COR-L47 (cell line): Measurements from ENCODE around the gene ZNF385C.
"Not testable (repeated sequence)": the region's sequence is repeated elsewhere in the genome, so short reads cannot be mapped to it uniquely, and the experiment has no call there.

Source experiments
- DNase-seq: peaks from one replicate; lab custom pipeline; 2025; lab: John Stamatoyannopoulos, UW

The ZNF385C gene

GRCh38 chr17:42050393-42051012 lies 47.8 kb downstream of the ZNF385C start, which contains the start of gene C17orf113:
Gene C17orf113 (minus strand): TSS chr17:42050601. CDS start chr17:42043376, 7,225 bp downstream.
- peak; percentile 63 for DNase-seq

DNA sequence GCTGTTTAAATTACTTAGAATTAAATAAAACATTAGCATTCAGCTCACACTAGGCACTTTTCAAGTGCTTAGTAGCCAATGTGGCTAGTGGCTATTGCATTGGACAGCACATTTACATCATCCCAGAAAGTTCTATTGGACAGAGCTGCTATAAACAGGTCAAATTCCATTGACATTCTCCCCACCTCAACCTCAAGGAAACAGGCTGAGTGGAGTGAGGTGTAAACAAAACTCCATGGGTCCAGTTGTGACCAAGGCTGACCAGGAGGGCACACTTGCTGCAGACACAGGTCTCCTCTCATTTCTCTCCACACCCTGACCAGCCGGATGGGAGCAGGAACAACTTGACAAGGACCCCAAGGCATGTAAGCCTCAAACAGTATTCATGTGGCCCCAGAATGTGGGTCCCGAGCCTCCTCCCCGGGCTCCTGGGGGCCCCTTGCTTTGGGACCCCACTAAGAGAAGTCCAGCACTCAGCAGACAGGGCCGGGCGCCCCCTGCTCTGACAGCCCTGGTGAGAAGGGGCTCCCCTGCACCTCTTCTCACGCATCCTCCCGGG lies 48.4 kb downstream of the ZNF385C start:
- DNase-seq = no peak

DNA sequence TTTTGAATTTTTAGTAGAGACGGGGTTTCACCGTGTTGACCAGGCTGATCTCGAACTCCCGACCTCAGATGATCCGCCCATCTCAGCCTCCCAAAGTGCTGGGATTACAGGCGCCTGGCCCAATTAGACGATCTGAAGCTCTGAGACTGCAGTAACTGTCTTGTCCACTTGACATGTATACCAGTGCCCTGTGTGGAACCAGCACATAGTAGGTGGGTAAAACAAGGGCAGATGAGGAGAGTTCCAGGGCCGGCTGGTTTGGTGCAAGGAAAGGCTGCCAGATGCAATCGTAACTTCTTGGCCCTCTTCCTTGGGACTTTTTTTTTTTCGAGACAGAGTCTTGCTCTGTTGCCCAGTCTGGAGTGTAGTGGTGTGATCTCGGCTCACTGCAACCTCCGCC lies 50.9 kb downstream of the ZNF385C start:
- no peak for DNase-seq

- no peak for DNase-seq
Observed at GRCh38 chr17:42045719-42046118, 52.6 kb downstream of the ZNF385C start.

DNA sequence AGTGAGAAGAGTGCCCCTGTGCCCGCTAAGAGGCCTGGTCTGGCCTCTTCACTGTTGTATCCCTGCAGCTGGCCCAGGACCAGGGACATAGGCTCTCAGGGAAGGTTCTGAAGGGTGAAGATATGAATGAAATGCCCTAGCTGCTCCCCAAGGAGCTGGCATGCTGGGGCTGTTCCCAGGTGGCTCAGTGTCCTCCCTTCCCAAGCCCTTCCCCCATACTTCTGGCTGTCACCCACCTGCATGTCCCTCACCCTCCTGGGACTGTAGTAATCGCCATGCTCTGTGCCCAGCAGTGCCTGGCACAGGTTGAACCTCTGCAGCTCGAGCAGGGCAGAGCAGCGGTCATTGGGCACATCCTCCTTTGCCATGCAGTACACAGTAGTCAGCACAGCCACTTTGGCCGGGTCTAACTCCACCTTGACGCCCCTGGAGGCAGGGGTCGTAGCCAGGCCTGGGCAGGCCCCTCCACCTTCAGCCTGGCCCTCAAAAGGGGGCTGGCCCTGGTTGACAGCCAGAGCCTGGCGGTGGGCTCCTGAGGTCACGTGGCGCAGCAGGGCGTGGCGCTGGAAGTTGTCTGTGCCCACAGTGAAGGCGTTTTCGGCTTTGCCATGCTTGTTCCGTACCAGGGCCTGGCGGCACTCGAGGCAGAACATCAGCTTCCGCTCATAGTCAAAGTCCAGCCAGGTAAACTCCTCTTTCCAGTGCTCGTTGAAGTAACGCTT lies 55.5 kb downstream of the ZNF385C start:
- DNase-seq = no peak

- no peak for DNase-seq
Observed at GRCh38 chr17:42041619-42042018, 56.7 kb downstream of the ZNF385C start.

DNA sequence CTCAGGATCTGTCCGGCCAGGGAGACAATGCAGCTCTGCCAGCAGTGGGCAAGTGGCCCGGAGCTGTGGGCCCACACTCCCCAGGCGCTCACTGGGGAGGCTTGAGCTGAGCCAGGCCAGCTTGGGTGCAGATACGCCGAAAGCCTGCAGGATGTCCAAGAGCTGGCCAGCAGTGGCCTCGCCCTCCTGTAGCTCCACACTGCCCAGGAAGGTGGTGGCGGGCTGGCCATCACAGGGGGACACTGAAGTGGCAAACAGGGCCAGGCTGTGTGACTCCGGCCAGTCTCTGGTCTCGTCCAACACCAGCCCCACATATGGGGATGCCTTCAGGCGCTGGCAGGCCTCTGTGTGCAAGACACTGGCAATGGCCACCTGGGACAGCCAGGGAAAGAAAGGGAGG lies 57.5 kb downstream of the ZNF385C start:
- no peak for DNase-seq

DNA sequence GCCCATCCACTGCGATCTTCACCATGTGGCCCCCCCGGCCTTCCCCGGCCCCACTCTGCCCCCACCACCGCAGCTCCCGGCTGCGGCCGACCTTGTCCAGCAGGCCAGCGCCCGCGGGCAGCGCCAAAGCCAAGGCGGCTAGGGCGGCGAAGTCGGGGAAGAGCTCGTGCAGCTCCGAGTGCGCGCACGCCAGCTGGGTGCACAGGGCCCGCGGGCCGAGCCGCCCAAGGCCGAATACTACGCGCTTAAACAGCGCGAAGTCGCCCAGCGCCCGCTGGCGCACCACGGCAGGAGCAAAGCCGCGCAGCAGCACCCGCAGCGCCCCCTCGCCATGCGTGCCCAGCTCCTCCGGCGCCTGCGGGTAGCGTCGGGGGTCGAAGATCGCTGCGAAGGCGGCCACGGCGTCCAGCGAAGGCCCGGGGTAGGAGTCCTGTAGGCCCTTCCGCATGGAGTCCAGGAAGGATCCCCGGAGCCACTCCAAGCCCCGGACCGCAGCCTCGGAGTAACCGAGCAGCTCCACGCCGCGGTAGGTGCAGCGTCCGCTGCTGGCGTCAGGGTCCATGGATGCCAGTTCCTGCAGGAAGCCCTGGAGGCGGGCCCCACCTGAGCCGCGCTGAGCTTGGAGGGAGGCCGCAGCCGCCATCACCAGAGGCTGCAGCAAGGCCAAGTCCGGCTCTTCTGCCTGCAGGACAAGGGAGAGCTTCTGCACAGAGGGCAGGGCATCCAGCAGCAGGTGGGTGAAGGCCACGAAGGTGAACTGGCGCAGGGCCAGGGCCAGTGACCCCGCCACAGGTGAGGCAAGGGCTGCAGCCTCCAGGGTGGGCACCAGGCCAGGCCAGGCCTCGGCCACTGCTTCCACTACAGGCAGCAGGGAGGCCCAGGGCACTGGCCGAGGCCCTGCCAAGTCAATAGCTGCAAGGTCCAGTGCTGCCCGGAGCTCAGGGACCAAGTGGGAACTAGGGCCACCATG lies 58.2 kb downstream of the ZNF385C start:
- no peak for DNase-seq

- no peak for DNase-seq
Observed at GRCh38 chr17:42038221-42038973, 59.9 kb downstream of the ZNF385C start.

GRCh38 chr17:42034059-42034458 lies 64.2 kb downstream of the ZNF385C start:
- DNase-seq = no peak

- DNase-seq = no peak
Observed at GRCh38 chr17:42031584-42031983, 66.7 kb downstream of the ZNF385C start.

- no peak for DNase-seq
Observed at GRCh38 chr17:42028791-42029127, 69.5 kb downstream of the ZNF385C start.

- DNase-seq = no peak
Observed at GRCh38 chr17:42027961-42028790, 70.1 kb downstream of the ZNF385C start.

- DNase-seq = no peak
Observed at GRCh38 chr17:42027590-42027889, 70.7 kb downstream of the ZNF385C start.

DNA sequence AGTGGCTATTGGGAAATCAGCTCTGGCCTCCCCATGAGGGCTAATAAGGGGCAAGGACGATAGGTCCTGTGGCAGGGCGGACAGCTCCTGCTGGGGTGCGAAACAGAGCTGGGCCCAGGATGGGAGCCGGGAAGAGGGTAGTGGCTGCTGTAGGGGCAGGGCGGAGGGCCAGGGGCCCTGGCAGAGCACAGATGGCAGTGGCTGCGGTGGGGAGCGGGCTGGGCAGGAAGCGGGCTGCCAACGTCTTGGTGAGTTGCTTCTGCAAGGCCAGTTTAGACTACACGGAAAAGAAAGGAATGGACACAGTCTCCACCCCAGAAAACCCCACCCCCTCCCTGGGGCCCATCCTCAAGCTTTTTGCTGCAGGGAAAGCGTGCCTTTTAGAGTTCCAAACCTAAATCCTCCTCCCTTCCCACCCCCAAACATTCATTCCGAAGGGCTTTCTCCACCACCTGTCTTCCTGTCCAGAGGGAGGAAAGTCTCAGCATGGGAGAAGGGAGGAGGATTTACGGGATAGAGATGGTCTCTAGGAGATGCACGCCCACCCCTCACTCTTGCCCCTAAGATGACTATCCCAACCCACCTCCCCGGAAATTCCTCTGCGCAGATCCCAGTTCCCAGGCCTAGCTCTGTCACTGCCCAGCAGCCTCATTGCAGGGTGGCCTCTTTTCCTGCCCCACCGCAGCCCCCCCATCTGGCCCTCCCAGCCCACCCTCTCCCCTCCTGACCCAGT lies 71.2 kb downstream of the ZNF385C start:
- no peak for DNase-seq

GRCh38 chr17:42025936-42026335 lies 72.3 kb downstream of the ZNF385C start:
- DNase-seq = no peak

GRCh38 chr17:42025191-42025579 lies 73.1 kb downstream of the ZNF385C start:
- DNase-seq = no peak

GRCh38 chr17:42023524-42024349 lies 74.5 kb downstream of the ZNF385C start:
- no peak for DNase-seq

DNA sequence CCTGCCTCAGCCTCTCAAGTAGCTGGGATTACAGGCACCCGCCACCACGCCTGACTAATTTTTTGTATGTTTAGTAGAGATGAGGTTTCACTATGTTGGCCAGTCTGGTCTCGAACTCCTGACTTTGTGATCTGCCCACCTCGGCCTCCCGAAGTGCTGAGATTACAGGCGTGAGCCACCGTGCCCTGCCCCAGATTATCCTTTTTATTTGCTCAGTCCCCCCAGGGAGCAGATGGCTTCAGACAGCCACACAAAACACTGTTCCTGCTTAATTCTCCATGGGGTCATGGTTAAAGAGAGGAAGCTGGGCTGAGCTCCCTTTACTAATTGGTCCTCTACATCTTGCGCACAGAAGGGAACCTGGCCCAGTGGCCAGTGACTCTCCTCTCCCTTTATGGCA lies 77.4 kb downstream of the ZNF385C start:
- not testable (repeated sequence) for DNase-seq
